CD8-positive, alpha-beta memory T cell (primary cell): ENCODE results near the gene EVX2. TPM values are rescaled to one million over a fixed set of nuclear protein-coding genes. Genes with fewer than 3 reads are reported as not detected.

Experiments
- CTCF ChIA-PET: fragments of 350-600 bp; sonication (Branson Sonifier 250); formaldehyde crosslinking; loops from one replicate; lab custom pipeline; 2021; ENCODE audit warnings: antibody characterized with exemption; lab: Charles Lee
- POLR2A ChIA-PET: fragments of 350-600 bp; sonication (Branson Sonifier 250); formaldehyde crosslinking; loops from one replicate; lab custom pipeline; 2021; ENCODE audit warnings: antibody characterized with exemption; lab: Charles Lee
- DNase-seq, 5 donors: peaks; one replicate each; pipeline versions ENCODE4 v3.0.0 to v3.0.0-alpha.2; 2020 to 2022; ENCODE audit warnings: mixed read lengths in 1 of 5
- H3K27ac ChIP-seq: one replicate; pipeline ENCODE4 v1.7.0; 2013; ENCODE audit warnings: low read depth, mild to moderate bottlenecking, low read length, moderate library complexity
- H3K27me3 ChIP-seq: 2 replicates; pipeline ENCODE4 v1.7.0; 2013; ENCODE audit warnings: low read length, mild to moderate bottlenecking; ENCODE audit not compliant: insufficient read depth, poor library complexity, severe bottlenecking
- H3K36me3 ChIP-seq: 2 replicates; pipeline ENCODE4 v1.7.0; 2013; ENCODE audit warnings: mild to moderate bottlenecking, low read length, moderate library complexity; ENCODE audit not compliant: insufficient read depth
- H3K4me1 ChIP-seq: 2 replicates; pipeline ENCODE4 v1.7.0; 2013; ENCODE audit warnings: mild to moderate bottlenecking, low read length, moderate library complexity; ENCODE audit not compliant: insufficient read depth
- H3K4me3 ChIP-seq: 2 replicates; pipeline ENCODE4 v1.7.0; 2013; ENCODE audit warnings: mild to moderate bottlenecking, low read length
- H3K9me3 ChIP-seq: 2 replicates; pipeline ENCODE4 v1.7.0; 2013; ENCODE audit warnings: mild to moderate bottlenecking, low read length
- H3K27ac Mint-ChIP-seq, 8 donors: one replicate each; pipeline ENCODE4 v1.8.0; 2020 to 2021; ENCODE audit warnings: mixed read lengths in 8 of 8, mild to moderate bottlenecking in 6 of 8, inconsistent platforms in 3 of 8, moderate library complexity in 3 of 8
- H3K27me3 Mint-ChIP-seq, 2 donors: one replicate each; pipeline ENCODE4 v1.8.0; 2020 to 2021; ENCODE audit warnings: mixed read lengths in 2 of 2, mild to moderate bottlenecking in 1 of 2, moderate library complexity in 1 of 2
- H3K36me3 Mint-ChIP-seq, 3 donors: one replicate each; pipeline ENCODE4 v1.8.0; 2020 to 2021; ENCODE audit warnings: mixed read lengths in 3 of 3, inconsistent platforms in 1 of 3, mild to moderate bottlenecking in 1 of 3
- H3K4me1 Mint-ChIP-seq, 3 donors: one replicate each; pipeline ENCODE4 v1.8.0; 2020 to 2021; ENCODE audit warnings: mixed read lengths in 3 of 3, inconsistent platforms in 1 of 3, mild to moderate bottlenecking in 1 of 3
- H3K4me3 Mint-ChIP-seq, 7 donors: one replicate each; pipeline ENCODE4 v1.8.0; 2020 to 2021; ENCODE audit warnings: mixed read lengths in 7 of 7, mild to moderate bottlenecking in 6 of 7, moderate library complexity in 4 of 7, inconsistent platforms in 2 of 7
- H3K9me3 Mint-ChIP-seq, 5 donors: one replicate each; pipeline ENCODE4 v1.8.0; 2020 to 2022; ENCODE audit warnings: mixed read lengths in 5 of 5, mild to moderate bottlenecking in 3 of 5, moderate library complexity in 2 of 5, inconsistent platforms in 1 of 5
- polyA plus RNA-seq: library from polyadenylated mRNA; unstranded; fragments of 300-500 nt; fragmentation: Illumina TruSeq; gene quantifications from one replicate; pipeline ENCODE4 v1.2.3, GENCODE V29; 2021
- total RNA-seq, 2 experiments: library from RNA; stranded (reverse); gene quantifications; one replicate each; pipeline ENCODE4 v1.2.3, GENCODE V29; 2021

EVX2 gene
- total and polyA plus RNA-seq, 3 experiments from 2014 or later, result not detected

DNA sequence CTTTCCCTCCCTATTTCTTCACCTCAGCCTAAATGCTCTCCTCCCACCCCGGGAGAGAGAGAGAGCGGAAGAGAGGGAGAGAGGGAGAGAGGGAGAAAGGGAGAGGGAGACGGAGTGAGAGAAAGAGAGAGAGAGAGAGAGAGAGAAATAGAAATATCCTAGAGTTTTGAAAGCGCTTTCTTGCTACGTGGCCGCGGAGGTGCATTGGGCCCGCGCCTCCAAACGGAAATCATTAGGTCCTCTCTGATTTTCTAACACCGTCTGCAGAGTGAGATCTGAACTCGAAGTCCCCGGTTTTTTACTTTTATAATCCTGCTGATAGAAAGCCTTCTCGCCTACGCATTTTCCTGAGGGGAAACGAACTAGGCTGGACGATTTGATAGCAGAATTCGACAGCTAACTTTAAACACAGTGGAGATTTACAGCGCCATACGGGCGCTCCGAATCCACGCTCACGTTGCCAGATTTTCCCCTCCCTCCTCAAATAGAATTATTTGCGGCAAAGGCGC is 903 bp upstream of the EVX2 start:
- POLR2A ChIA-PET, result interaction anchor here (0.6 kb wide), 1 partner anchor 823 kb away, joined by 4 read pairs; no protein-coding TSS in a partner anchor
- CTCF ChIA-PET, result no interaction called here
- H3K4me3 ChIP-seq, result no peak overlapping the region

GRCh38 chr2:176082824-176083751 is 674 bp downstream of the EVX2 start:
- Histone ChIP-seq H3K27ac (no peak overlapping the region), H3K27me3 (peaks cover 93% of the 10 kb centered on the region), H3K4me3 (no peak overlapping the region), H3K9me3 (peaks cover 21% of the 10 kb centered on the region), H3K36me3 (no peaks in the 10 kb centered on the region), H3K4me1 (peaks cover 6% of the 10 kb centered on the region)
- ChIA-PET CTCF (interaction anchor here (1.2 kb wide), 1 partner anchor 44 kb away, joined by 5 read pairs; no protein-coding TSS in a partner anchor), POLR2A (no interaction called here)
- Mint-ChIP-seq H3K27me3 (peaks cover 85 to 90% of the 10 kb centered on the region in 2 donors), H3K9me3 (peaks cover 11 to 70% (median 66%) of the 10 kb centered on the region in 5 donors), H3K4me1 (peaks cover 12 to 14% (median 13%) of the 10 kb centered on the region in 3 donors), H3K27ac (peak overlapping the region in 6 of 8 donors; percentile 12 to 95 (median 70)), H3K4me3 (peak overlapping the region; percentile 20 to 74 (median 63)), H3K36me3 (peaks cover 0 to 8% (median 4%) of the 10 kb centered on the region in 3 donors)
- no peak for DNase-seq

More for the DNA sequence above, 903 bp upstream of the EVX2 start:
- Mint-ChIP-seq H3K4me1 (peaks cover 6 to 11% (median 11%) of the 10 kb centered on the region in 3 donors), H3K27me3 (peaks cover 85 to 89% of the 10 kb centered on the region in 2 donors), H3K9me3 (peaks cover 4 to 58% (median 55%) of the 10 kb centered on the region in 5 donors), H3K27ac (peak overlapping the region in 6 of 8 donors; percentile 2 to 95 (median 70)), H3K4me3 (peak overlapping the region in 4 of 7 donors; percentile 52 to 70 (median 68)), H3K36me3 (peaks cover 0 to 8% (median 4%) of the 10 kb centered on the region in 3 donors)
- Histone ChIP-seq H3K36me3 (no peaks in the 10 kb centered on the region), H3K4me1 (no peaks in the 10 kb centered on the region), H3K27me3 (peaks cover 93% of the 10 kb centered on the region), H3K27ac (no peak overlapping the region), H3K9me3 (peaks cover 21% of the 10 kb centered on the region)
- DNase-seq, result no peak

DNA sequence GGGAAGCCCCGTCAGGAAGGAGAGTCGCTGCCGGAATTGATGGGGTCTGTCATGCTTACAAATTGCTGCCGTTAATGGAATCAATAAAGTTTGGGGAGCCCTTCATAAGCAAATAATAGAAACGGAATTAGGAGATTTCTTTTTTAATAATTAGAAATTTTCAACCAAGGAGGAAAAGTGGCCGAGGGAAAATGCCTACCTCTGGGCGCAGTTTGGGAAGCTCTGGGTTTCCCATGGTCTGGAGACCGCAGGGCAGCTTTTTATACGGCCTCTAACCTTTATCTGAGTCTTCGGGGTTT is 1.3 kb downstream of the EVX2 start:
- no peaks in the 10 kb centered on the region for H3K36me3 ChIP-seq
- H3K4me1 ChIP-seq, result peaks cover 6% of the 10 kb centered on the region
- no peak overlapping the region for H3K27ac ChIP-seq
- Mint-ChIP-seq H3K9me3 (peaks cover 12 to 71% (median 65%) of the 10 kb centered on the region in 5 donors), H3K4me1 (peaks cover 11 to 14% (median 11%) of the 10 kb centered on the region in 3 donors), H3K4me3 (peak overlapping the region in 5 of 7 donors; percentile 24 to 74 (median 63)), H3K27ac (peak overlapping the region in 4 of 8 donors; percentile 12 to 95 (median 56)), H3K36me3 (peaks cover 0 to 8% (median 4%) of the 10 kb centered on the region in 3 donors), H3K27me3 (peaks cover 80 to 84% of the 10 kb centered on the region in 2 donors)
- CTCF ChIA-PET, result interaction anchor here (1.2 kb wide), 1 partner anchor 44 kb away, joined by 5 read pairs; no protein-coding TSS in a partner anchor
- peaks cover 90% of the 10 kb centered on the region for H3K27me3 ChIP-seq
- no peak for DNase-seq
- H3K9me3 ChIP-seq, result peaks cover 21% of the 10 kb centered on the region
- POLR2A ChIA-PET, result no interaction called here
- no peak overlapping the region for H3K4me3 ChIP-seq

DNA sequence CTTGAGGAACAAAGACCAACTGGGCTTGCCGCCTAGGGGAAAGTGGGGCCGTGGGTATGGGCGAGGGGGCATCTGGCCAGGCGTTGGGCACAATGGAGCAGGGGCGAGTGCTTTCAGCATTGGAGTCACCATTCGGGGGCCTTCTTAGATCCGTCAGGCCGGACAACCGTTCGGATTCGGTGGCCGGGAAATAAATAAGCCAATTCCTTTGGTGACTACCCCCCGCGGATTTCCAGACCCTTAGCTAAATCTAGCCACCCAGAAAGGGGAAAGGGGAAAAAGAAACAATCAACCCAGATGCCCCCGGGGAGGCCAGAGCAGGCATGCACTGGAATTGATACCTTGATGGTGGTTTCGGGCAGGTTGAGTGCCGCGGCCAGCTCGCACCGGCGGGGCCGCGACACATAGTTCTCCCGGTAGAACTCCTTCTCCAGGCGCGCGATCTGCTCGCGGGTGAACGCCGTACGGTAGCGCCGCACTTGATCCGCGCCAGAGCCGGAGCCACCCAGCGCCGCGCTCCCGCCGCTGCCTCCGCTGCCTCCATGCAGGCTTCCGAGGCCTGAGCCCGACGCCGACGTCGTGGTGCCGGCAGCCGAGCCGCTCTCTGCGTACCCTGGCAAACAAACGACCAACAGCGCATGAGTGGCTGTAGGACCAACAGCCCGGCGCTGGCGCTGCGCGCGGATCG is 1.8 kb downstream of the EVX2 start:
- no peaks in the 10 kb centered on the region for H3K36me3 ChIP-seq
- H3K9me3 Mint-ChIP-seq, result peaks cover 12 to 68% (median 63%) of the 10 kb centered on the region in 5 donors
- H3K4me1 ChIP-seq, result peaks cover 6% of the 10 kb centered on the region
- no peak overlapping the region for H3K4me3 ChIP-seq
- H3K4me1 Mint-ChIP-seq, result peaks cover 11 to 14% (median 11%) of the 10 kb centered on the region in 3 donors
- H3K27ac Mint-ChIP-seq, result peak overlapping the region in 6 of 8 donors; percentile 53 to 95 (median 64)
- CTCF ChIA-PET, result interaction anchor here (1.2 to 2.0 kb wide), 2 partner anchors 16 to 1067 kb away, joined by 4 read pairs; no protein-coding TSS in a partner anchor
- peaks cover 88% of the 10 kb centered on the region for H3K27me3 ChIP-seq
- DNase-seq, result no peak
- H3K27ac ChIP-seq, result no peak overlapping the region
- peaks cover 0 to 7% (median 4%) of the 10 kb centered on the region in 3 donors for H3K36me3 Mint-ChIP-seq
- H3K4me3 Mint-ChIP-seq, result peak overlapping the region in 6 of 7 donors; percentile 24 to 74 (median 62)
- H3K9me3 ChIP-seq, result peaks cover 21% of the 10 kb centered on the region
- POLR2A ChIA-PET, result no interaction called here
- H3K27me3 Mint-ChIP-seq, result peaks cover 79 to 83% of the 10 kb centered on the region in 2 donors

- peaks cover 17% of the 10 kb centered on the region for H3K9me3 ChIP-seq
- no peak overlapping the region for H3K4me3 ChIP-seq
- ChIA-PET POLR2A (no interaction called here), CTCF (interaction anchor here (1.2 to 2.0 kb wide), 3 partner anchors 16 to 1740 kb away, joined by 3 to 4 read pairs (median 4); no protein-coding TSS in a partner anchor)
- H3K9me3 Mint-ChIP-seq, result peaks cover 12 to 65% (median 60%) of the 10 kb centered on the region in 5 donors
- H3K4me1 Mint-ChIP-seq, result peaks cover 11 to 13% (median 11%) of the 10 kb centered on the region in 3 donors
- H3K27ac ChIP-seq, result no peak overlapping the region
- H3K27me3 Mint-ChIP-seq, result peaks cover 79 to 83% of the 10 kb centered on the region in 2 donors
- no peaks in the 10 kb centered on the region for H3K36me3 ChIP-seq
- H3K36me3 Mint-ChIP-seq, result peaks cover 0 to 5% (median 4%) of the 10 kb centered on the region in 3 donors
- DNase-seq, result no peak
- H3K4me3 Mint-ChIP-seq, result peak overlapping the region; percentile 39 to 75 (median 56)
- H3K27ac Mint-ChIP-seq, result peak overlapping the region in 7 of 8 donors; percentile 61 to 95 (median 72)
- peaks cover 88% of the 10 kb centered on the region for H3K27me3 ChIP-seq
- H3K4me1 ChIP-seq, result peaks cover 6% of the 10 kb centered on the region
Measured at GRCh38 chr2:176081376-176081836, 2.4 kb downstream of the EVX2 start.

- Mint-ChIP-seq H3K4me3 (peak overlapping the region; percentile 39 to 75 (median 56)), H3K36me3 (peaks cover 0 to 5% (median 4%) of the 10 kb centered on the region in 3 donors), H3K4me1 (peaks cover 11 to 12% (median 11%) of the 10 kb centered on the region in 3 donors), H3K27ac (peak overlapping the region in 7 of 8 donors; percentile 51 to 95 (median 68)), H3K9me3 (peaks cover 14 to 67% (median 63%) of the 10 kb centered on the region in 5 donors), H3K27me3 (peaks cover 81 to 85% of the 10 kb centered on the region in 2 donors)
- Histone ChIP-seq H3K9me3 (peaks cover 17% of the 10 kb centered on the region), H3K4me3 (no peak overlapping the region), H3K27ac (no peak overlapping the region), H3K4me1 (peaks cover 6% of the 10 kb centered on the region), H3K36me3 (no peaks in the 10 kb centered on the region), H3K27me3 (peaks cover 88% of the 10 kb centered on the region)
- no peak for DNase-seq
- ChIA-PET CTCF (interaction anchor here (1.2 to 2.0 kb wide), 3 partner anchors 17 to 1740 kb away, joined by 3 to 4 read pairs (median 4); no protein-coding TSS in a partner anchor), POLR2A (no interaction called here)
Measured at GRCh38 chr2:176080540-176081375, 3.0 kb downstream of the EVX2 start.
